ENCODE data around the gene GNPDA1. TPM values are rescaled to one million over a fixed set of nuclear protein-coding genes. Genes with fewer than 3 reads are reported as not detected.

The GNPDA1 gene
- total RNA-seq, 1 donor = 56.5 TPM

DNA sequence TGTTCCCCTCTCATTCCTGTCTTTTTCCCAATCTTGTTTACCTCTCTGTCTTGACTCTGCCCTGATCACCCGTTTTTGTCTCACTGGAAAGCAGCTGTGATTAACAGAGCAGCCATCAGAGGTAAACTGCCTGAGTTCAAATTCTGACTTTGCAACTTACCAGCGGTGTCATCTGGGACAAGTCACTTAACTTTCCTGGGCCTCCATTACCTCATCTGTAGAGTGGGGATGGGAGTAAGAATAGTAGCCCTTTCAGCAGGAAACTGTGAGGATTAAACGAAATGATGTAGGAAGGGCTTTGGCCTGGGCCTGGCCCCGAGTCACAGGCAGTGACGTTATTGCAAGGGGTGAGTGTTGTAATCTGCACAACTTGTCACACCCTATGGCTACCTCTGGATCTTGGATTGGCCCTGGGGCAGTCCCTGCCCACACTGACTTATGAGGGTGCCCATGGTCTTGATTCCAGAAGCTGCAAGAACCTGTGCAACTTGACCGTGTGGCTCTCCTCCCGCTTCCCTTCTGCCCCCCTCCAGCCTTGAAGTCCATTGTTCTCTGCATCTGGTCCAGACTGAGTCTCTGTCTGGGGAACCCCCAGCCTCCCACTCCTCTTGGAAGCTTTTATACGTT, 54.2 kb downstream of the GNPDA1 start:
- Histone ChIP-seq H4K20me1 (ENCODE audit: insufficient read depth, low read length) (no peaks in the 10 kb centered on the region), H3K4me3 (ENCODE audit: insufficient read depth, low read length) (no peak overlapping the region), H3K79me2 (ENCODE audit: insufficient read depth, low read length) (no peaks in the 10 kb centered on the region), H3K4me1 (ENCODE audit: insufficient read depth, low read length) (no peaks in the 10 kb centered on the region), H3K4me2 (ENCODE audit: insufficient read depth, low read length) (no peak overlapping the region), H3K36me3 (ENCODE audit: insufficient read depth, low read length) (no peaks in the 10 kb centered on the region), H2AFZ (ENCODE audit: low read length) (no peak overlapping the region), H3K9me3 (ENCODE audit: low read depth, low read length) (no peaks in the 10 kb centered on the region), H3K27me3 (ENCODE audit: insufficient read depth, low read length) (no peaks in the 10 kb centered on the region), H3K27ac (ENCODE audit: low read depth, low read length) (no peak overlapping the region)
- TF ChIP-seq, protein P1, sequence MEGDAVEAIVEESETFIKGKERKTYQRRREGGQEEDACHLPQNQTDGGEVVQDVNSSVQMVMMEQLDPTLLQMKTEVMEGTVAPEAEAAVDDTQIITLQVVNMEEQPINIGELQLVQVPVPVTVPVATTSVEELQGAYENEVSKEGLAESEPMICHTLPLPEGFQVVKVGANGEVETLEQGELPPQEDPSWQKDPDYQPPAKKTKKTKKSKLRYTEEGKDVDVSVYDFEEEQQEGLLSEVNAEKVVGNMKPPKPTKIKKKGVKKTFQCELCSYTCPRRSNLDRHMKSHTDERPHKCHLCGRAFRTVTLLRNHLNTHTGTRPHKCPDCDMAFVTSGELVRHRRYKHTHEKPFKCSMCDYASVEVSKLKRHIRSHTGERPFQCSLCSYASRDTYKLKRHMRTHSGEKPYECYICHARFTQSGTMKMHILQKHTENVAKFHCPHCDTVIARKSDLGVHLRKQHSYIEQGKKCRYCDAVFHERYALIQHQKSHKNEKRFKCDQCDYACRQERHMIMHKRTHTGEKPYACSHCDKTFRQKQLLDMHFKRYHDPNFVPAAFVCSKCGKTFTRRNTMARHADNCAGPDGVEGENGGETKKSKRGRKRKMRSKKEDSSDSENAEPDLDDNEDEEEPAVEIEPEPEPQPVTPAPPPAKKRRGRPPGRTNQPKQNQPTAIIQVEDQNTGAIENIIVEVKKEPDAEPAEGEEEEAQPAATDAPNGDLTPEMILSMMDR (IDR thresholded peaks at IDR 0.05; ENCODE audit: extremely low read depth, low read depth, low read length) = no peak
- DNase-seq (ENCODE audit: insufficient read length, low spot score, missing footprints) = no peak

DNA sequence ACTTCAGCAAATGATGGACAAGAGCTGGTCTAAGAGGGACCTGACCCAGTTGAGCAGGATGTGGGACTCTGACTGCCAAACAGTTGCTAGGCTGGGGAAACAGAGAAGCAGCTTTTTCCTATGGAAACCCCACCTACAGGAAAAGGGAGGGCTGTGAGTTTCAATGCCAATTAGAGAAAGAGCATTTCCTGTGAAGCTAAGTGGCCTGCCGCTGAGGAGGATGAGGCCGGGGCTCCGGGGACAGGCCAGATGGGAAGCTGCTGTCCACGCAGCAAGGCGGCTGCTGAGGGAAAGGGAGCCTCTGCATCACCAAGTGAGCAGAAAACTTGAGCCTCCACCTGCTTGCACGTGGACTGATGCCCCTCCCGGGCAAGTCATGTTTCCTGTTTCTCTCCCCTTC, 54.7 kb downstream of the GNPDA1 start, which contains the start of gene PCDH12:
PCDH12 (minus strand) TSS at position 90 of the 400 bp plus-strand sequence. CDS start 351 bp downstream, outside the sequence.
- Histone ChIP-seq H3K79me2 (ENCODE audit: insufficient read depth, low read length) (no peaks in the 10 kb centered on the region), H3K4me2 (ENCODE audit: insufficient read depth, low read length) (no peak within 1 kb of the TSS), H3K4me3 (ENCODE audit: insufficient read depth, low read length) (no peak within 1 kb of the TSS), H2AFZ (ENCODE audit: low read length) (no peak within 1 kb of the TSS), H3K36me3 (ENCODE audit: insufficient read depth, low read length) (no peaks in the 10 kb centered on the region), H3K4me1 (ENCODE audit: insufficient read depth, low read length) (no peaks in the 10 kb centered on the region), H3K27me3 (ENCODE audit: insufficient read depth, low read length) (no peaks in the 10 kb centered on the region), H3K9me3 (ENCODE audit: low read depth, low read length) (no peaks in the 10 kb centered on the region), H4K20me1 (ENCODE audit: insufficient read depth, low read length) (no peaks in the 10 kb centered on the region), H3K27ac (ENCODE audit: low read depth, low read length) (no peak within 1 kb of the TSS)
- DNase-seq (ENCODE audit: insufficient read length, low spot score, missing footprints) = no peak
- TF ChIP-seq, protein P1 (IDR thresholded peaks at IDR 0.05; ENCODE audit: extremely low read depth, low read depth, low read length) = no peak

DNA sequence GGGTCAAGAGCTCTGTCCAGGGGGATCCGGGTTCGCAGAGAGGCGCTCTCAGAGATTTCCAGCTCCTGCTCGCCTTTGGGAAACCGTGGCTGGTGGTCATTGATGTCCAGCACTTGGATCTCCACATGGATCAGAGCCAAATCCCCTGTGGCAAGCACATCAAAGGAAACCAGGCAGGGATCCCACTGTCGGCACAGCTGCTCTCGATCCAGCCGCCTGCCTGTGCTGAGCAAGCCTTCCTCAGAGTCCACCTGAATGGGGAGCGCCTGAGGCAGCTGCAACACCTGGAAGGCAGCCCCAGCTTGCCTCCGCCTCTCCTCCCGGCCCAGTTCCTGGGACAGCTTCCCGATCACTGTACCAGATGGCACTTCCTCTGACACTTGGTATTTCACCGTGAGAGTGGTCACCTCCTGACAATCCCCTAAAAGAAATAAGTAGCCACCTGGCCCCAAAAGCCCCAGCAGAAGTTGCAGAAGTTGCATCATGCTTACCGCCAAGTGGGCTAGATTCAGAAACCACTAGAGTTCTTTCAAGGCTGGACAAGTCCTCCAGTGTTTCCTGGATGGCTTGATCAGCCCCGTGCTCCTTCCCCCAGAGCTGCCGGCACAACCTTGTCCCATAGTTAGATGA, 55.3 kb downstream of the GNPDA1 start:
- no peaks in the 10 kb centered on the region for H3K9me3 ChIP-seq (ENCODE audit: low read depth, low read length)
- no peaks in the 10 kb centered on the region for H3K4me1 ChIP-seq (ENCODE audit: insufficient read depth, low read length)
- H2AFZ ChIP-seq (ENCODE audit: low read length) = no peak overlapping the region
- no peaks in the 10 kb centered on the region for H3K36me3 ChIP-seq (ENCODE audit: insufficient read depth, low read length)
- TF ChIP-seq, protein P1 (IDR thresholded peaks at IDR 0.05; ENCODE audit: extremely low read depth, low read depth, low read length) = no peak
- H3K79me2 ChIP-seq (ENCODE audit: insufficient read depth, low read length) = no peaks in the 10 kb centered on the region
- DNase-seq (ENCODE audit: insufficient read length, low spot score, missing footprints) = no peak
- no peak overlapping the region for H3K27ac ChIP-seq (ENCODE audit: low read depth, low read length)
- no peak overlapping the region for H3K4me2 ChIP-seq (ENCODE audit: insufficient read depth, low read length)
- no peaks in the 10 kb centered on the region for H4K20me1 ChIP-seq (ENCODE audit: insufficient read depth, low read length)
- H3K4me3 ChIP-seq (ENCODE audit: insufficient read depth, low read length) = no peak overlapping the region
- H3K27me3 ChIP-seq (ENCODE audit: insufficient read depth, low read length) = no peaks in the 10 kb centered on the region

DNA sequence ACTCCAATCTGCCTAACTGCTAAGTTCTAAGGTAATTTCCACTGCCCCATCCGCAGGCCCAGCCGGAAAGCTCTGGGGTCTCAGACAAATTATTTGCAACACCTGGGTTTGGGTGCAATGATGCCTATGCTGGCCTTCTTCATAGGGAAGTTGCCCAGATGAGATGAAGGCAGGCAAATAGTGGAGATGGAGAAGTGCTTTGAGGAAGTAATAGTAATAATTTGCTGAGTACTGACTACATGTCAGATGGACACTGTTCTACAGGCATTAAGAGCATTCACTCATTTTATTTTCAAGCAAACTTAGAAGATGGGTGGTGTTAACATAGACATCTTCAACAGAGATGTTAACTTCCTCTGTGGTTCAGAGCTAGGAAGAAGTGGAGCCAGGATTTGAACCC, 58.6 kb downstream of the GNPDA1 start:
- DNase-seq (ENCODE audit: insufficient read length, low spot score, missing footprints) = no peak
- Histone ChIP-seq H3K4me1 (ENCODE audit: insufficient read depth, low read length) (no peaks in the 10 kb centered on the region), H3K79me2 (ENCODE audit: insufficient read depth, low read length) (no peaks in the 10 kb centered on the region), H3K9me3 (ENCODE audit: low read depth, low read length) (no peaks in the 10 kb centered on the region), H3K36me3 (ENCODE audit: insufficient read depth, low read length) (no peaks in the 10 kb centered on the region), H3K4me2 (ENCODE audit: insufficient read depth, low read length) (no peak overlapping the region), H3K4me3 (ENCODE audit: insufficient read depth, low read length) (no peak overlapping the region), H3K27me3 (ENCODE audit: insufficient read depth, low read length) (peaks cover 3% of the 10 kb centered on the region), H3K27ac (ENCODE audit: low read depth, low read length) (no peak overlapping the region), H4K20me1 (ENCODE audit: insufficient read depth, low read length) (no peaks in the 10 kb centered on the region), H2AFZ (ENCODE audit: low read length) (no peak overlapping the region)
- TF ChIP-seq, protein P1 (IDR thresholded peaks at IDR 0.05; ENCODE audit: extremely low read depth, low read depth, low read length) = no peak

All from osteoblast (primary cell).